NCI-H2107 treated with DMSO at 0.1 percent for 48 hours (cell line): Measurements from ENCODE around the gene PRSS57.
A peak's percentile ranks its signal among the peaks of the same experiment; 100 is the strongest.

ENCODE experiments used
- DNase-seq: peaks from one replicate; lab custom pipeline; 2025; ENCODE audit not compliant: unreplicated experiment; lab: John Stamatoyannopoulos, UW

Gene PRSS57

GRCh38 chr19:694481-695351 lies 536 bp downstream of the PRSS57 start:
- no peak for DNase-seq

- DNase-seq: no peak
Measured at GRCh38 chr19:690203-690602, 5.0 kb downstream of the PRSS57 start.

GRCh38 chr19:688992-689391 lies 6.3 kb downstream of the PRSS57 start:
- DNase-seq: no peak

GRCh38 chr19:688214-688613 lies 7.0 kb downstream of the PRSS57 start:
- no peak for DNase-seq

GRCh38 chr19:687569-688166 lies 7.6 kb downstream of the PRSS57 start:
- DNase-seq: no peak

- DNase-seq: no peak
Measured at GRCh38 chr19:686589-687297, 8.5 kb downstream of the PRSS57 start.

GRCh38 chr19:685454-685931 lies 9.8 kb downstream of the PRSS57 start:
- no peak for DNase-seq

GRCh38 chr19:682678-683320 lies 12.5 kb downstream of the PRSS57 start:
- DNase-seq: no peak

GRCh38 chr19:681029-682019 lies 13.9 kb downstream of the PRSS57 start:
- DNase-seq: no peak

GRCh38 chr19:680287-681028 lies 14.8 kb downstream of the PRSS57 start:
- peak; percentile 68 for DNase-seq

GRCh38 chr19:679418-680286 lies 15.6 kb downstream of the PRSS57 start:
- DNase-seq: no peak

- no peak for DNase-seq
Measured at GRCh38 chr19:678791-679388, 16.4 kb downstream of the PRSS57 start.

- DNase-seq: no peak
Measured at GRCh38 chr19:677601-678436, 17.4 kb downstream of the PRSS57 start.

GRCh38 chr19:677201-677600 lies 18.1 kb downstream of the PRSS57 start:
- DNase-seq: no peak

GRCh38 chr19:676339-677105 lies 18.7 kb downstream of the PRSS57 start, which contains the start of gene FSTL3:
TSS of gene FSTL3 (plus strand) at chr19:676392. CDS start at chr19:676424, 32 bp downstream.
- no peak for DNase-seq

- DNase-seq: no peak
Measured at GRCh38 chr19:676007-676338, 19.3 kb downstream of the PRSS57 start.
